NCI-H748 (cell line): ENCODE measurements around the gene UXT.

Experiments
- DNase-seq: peaks from one replicate; lab custom pipeline; 2025; ENCODE audit not compliant: unreplicated experiment; lab: John Stamatoyannopoulos, UW

The UXT gene

GRCh38 chrX:47649781-47650163, 9.2 kb downstream of the UXT start:
- DNase-seq, result peak; percentile 40

GRCh38 chrX:47649271-47649670, 9.7 kb downstream of the UXT start:
- DNase-seq, result peak; percentile 7

GRCh38 chrX:47648376-47648775, 10.6 kb downstream of the UXT start:
- DNase-seq, result no peak

- DNase-seq, result no peak
These were observed 12.3 kb downstream of the UXT start for GRCh38 chrX:47646636-47647035.

GRCh38 chrX:47645530-47645929, 13.4 kb downstream of the UXT start:
- no peak for DNase-seq

- no peak for DNase-seq
These were observed 14.4 kb downstream of the UXT start for GRCh38 chrX:47644557-47645091.

GRCh38 chrX:47643926-47644325, 15.1 kb downstream of the UXT start:
- DNase-seq, result no peak

- DNase-seq, result no peak
These were observed 20.2 kb downstream of the UXT start for GRCh38 chrX:47638816-47639215.

- no peak for DNase-seq
These were observed 21.3 kb downstream of the UXT start for GRCh38 chrX:47637546-47638195.

- no peak for DNase-seq
These were observed 24.0 kb downstream of the UXT start for GRCh38 chrX:47634871-47635575.

- no peak for DNase-seq
These were observed 25.0 kb downstream of the UXT start for GRCh38 chrX:47633689-47634590.

GRCh38 chrX:47632666-47633065, 26.3 kb downstream of the UXT start:
- no peak for DNase-seq

GRCh38 chrX:47631676-47632075, 27.3 kb downstream of the UXT start:
- DNase-seq, result no peak

GRCh38 chrX:47629419-47630200, 29.4 kb downstream of the UXT start, which contains the start of gene CFP:
CFP (minus strand) TSS chrX:47629930; CDS start chrX:47629844, 86 bp downstream.
- no peak for DNase-seq

GRCh38 chrX:47628982-47629381, 30.0 kb downstream of the UXT start:
- DNase-seq, result no peak

GRCh38 chrX:47625365-47625764, 33.6 kb downstream of the UXT start:
- no peak for DNase-seq

- DNase-seq, result peak; percentile 93
These were observed 35.4 kb downstream of the UXT start for GRCh38 chrX:47623540-47624027.

GRCh38 chrX:47621851-47622250, 37.1 kb downstream of the UXT start:
- no peak for DNase-seq

GRCh38 chrX:47620303-47620685, 38.7 kb downstream of the UXT start:
- no peak for DNase-seq

- peak; percentile 91 for DNase-seq
These were observed 39.3 kb downstream of the UXT start, which contains the start of gene SYN1 for GRCh38 chrX:47619486-47620302. SYN1 (minus strand) TSS chrX:47619857; CDS start chrX:47619728, 129 bp downstream.
